Activated naive CD4-positive, alpha-beta T cell treated with anti-CD3 and anti-CD28 coated beads for 36 hours (primary cell): ENCODE results near the gene CXCR2. TPM values are rescaled to one million over a fixed set of nuclear protein-coding genes. Genes with fewer than 3 reads are reported as not detected.

Experiments used
- CTCF ChIA-PET: fragments of 350-600 bp; sonication (Branson Sonifier 250); formaldehyde crosslinking; loops from one replicate; lab custom pipeline; 2021; ENCODE audit warnings: antibody characterized with exemption; lab: Charles Lee
- DNase-seq: peaks from one replicate; pipeline ENCODE4 v3.0.0-alpha.2; 2020
- H3K27ac Mint-ChIP-seq: one replicate; pipeline ENCODE4 v1.8.0; 2021; ENCODE audit warnings: mild to moderate bottlenecking, mixed read lengths
- H3K27me3 Mint-ChIP-seq: one replicate; pipeline ENCODE4 v1.8.0; 2021; ENCODE audit warnings: low read depth, mixed read lengths
- H3K36me3 Mint-ChIP-seq: one replicate; pipeline ENCODE4 v1.8.0; 2021; ENCODE audit warnings: low read depth, mixed read lengths
- H3K4me1 Mint-ChIP-seq: one replicate; pipeline ENCODE4 v1.8.0; 2021; ENCODE audit warnings: low read depth, mixed read lengths
- H3K4me3 Mint-ChIP-seq: one replicate; pipeline ENCODE4 v1.8.0; 2021; ENCODE audit warnings: mild to moderate bottlenecking, moderate library complexity, mixed read lengths
- H3K9me3 Mint-ChIP-seq: one replicate; pipeline ENCODE4 v1.8.0; 2021; ENCODE audit warnings: mixed read lengths
- intact Hi-C: fragments of 100-400 bp; cut with micrococcal nuclease; formaldehyde crosslinking; loops from one replicate; pipeline ENCODE4 v1.15.1; 2023
- total RNA-seq, 2 experiments: library from RNA; stranded (reverse); gene quantifications; one replicate each; pipeline ENCODE4 v1.2.3, GENCODE V29; 2021

CXCR2 gene
- under 1 TPM; 0.17 to 0.21 TPM for total RNA-seq

DNA sequence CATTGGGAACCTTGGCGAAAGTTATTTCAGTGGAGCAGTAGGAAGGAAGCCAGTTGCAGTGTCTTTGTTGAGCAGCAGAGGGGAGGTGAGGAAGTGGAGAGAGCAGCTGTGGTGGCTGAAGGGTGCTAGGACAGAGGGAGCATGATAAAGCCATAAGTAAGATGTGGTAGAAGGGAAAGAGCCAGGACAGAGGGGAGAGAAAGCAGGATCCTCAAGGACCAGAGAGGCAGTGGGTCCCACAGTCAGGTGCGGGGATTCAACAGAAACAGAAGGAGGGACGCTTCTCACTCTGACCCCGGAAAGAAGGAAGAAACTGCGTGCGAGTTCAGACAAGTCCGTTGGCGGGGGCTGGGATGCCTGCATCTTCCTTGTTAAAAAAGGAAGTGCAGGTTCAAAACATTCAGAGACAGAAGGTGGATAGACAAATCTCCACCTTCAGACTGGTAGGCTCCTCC is at the start of gene CXCR2:
CXCR2 (plus strand) TSS at position 403 of the 455 bp plus-strand sequence. CDS start 8,774 bp downstream, outside the sequence.
- Mint-ChIP-seq H3K4me1 (peaks cover 8% of the 10 kb centered on the region), H3K27me3 (peaks cover 6% of the 10 kb centered on the region), H3K4me3 (no peak within 1 kb of the TSS), H3K27ac (no peak within 1 kb of the TSS), H3K9me3 (peaks cover 12% of the 10 kb centered on the region), H3K36me3 (no peaks in the 10 kb centered on the region)
- DNase-seq, result no peak
- intact Hi-C loops, result no loop called here
- CTCF ChIA-PET, result interaction anchor here (0.6 kb wide), 1 partner anchor 147 kb away, joined by 3 read pairs; no protein-coding TSS in a partner anchor

DNA sequence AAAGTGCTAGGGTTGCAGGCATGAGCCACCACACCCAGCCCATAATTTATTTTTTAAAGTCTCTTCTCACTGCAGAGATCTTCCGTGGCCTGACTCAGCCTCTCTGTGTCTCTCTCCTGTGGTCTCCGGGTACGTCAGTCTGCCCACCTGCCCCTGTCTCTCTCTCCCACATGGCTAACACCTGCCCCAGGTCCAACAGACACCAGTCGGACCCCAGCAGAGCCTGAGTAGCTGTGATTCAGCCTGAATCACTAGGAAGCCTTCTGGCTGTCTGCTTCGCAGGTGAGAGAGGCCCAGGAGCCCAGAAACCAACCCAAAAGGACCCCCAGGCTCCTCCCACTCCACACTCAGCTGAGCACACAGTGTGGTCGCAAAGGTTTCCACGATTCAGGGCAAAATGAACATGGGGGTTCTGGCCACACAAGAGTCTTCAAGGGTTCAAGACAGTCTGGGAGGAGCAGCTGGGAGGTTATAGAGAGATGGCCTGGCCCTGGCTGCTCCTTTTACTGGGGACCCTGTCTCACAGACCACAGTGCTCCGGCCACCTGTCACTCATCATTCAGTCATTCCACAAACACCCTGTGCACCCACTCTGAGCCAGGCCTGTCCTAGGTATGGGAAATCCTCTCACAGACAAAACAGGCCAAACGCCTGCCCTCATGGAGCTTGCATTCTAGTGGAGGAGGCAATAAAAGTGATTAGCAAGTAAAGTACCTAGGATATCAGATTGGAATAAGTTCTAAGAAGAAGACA is 48.2 kb upstream of the CXCR2 start:
- CTCF ChIA-PET, result interaction anchor here (1.3 to 1.4 kb wide), 2 partner anchors 9 to 289 kb away, joined by 3 to 4 read pairs; partner anchors contain the start of gene RUFY4
- no peaks in the 10 kb centered on the region for H3K27me3 Mint-ChIP-seq
- H3K9me3 Mint-ChIP-seq, result no peaks in the 10 kb centered on the region

DNA sequence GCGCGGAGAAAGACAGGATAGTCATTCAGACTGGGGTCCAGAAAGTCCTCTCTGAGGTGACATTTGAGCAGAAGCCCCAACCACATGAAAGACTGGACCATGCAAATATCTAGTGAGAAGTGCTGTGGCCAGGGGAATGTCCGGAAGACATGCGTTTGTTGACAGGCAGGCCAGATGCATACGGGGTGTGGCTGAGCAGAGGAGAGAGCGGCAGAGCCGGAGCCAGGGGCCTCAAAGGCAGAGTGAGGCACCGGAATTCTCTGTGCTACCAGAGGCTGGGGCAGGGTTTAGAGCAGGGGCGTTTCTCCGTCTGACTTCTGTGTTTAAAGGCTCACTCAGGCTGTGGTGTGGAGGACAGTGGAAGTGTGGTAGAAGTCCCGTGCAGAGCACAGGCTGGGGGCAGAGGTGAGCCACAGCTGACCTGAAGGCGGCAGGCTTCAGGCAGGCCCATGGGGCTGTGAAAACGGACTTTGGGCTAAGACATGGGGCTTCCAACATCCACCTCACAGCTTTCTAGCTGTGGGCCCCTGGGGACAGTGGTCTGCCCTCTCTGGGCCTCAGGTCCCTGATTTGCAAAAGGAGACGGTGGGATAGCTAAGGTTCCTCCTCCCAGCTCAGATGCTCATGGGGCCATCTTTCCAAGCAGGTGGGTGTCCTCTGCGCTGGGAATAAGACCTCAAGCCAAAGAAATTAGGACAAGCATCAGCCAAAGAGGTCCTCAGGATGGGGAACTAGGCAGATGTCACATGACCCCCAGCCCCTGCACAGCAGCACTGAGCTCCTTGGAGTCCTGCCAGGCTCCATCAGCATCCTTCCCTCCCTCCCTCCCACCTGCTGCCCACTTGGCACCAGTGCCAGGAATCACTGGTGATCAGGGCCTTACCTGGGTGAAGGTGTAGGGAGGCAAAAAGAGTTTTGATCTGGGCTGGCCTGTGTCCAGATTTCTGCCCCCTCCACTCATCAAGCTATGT is 45.6 kb upstream of the CXCR2 start:
- no peak for DNase-seq
- Mint-ChIP-seq H3K4me3 (no peak overlapping the region), H3K27me3 (no peaks in the 10 kb centered on the region), H3K9me3 (no peaks in the 10 kb centered on the region), H3K4me1 (no peaks in the 10 kb centered on the region), H3K36me3 (no peaks in the 10 kb centered on the region), H3K27ac (no peak overlapping the region)
- CTCF ChIA-PET, result interaction anchor here (0.6 to 1.7 kb wide), 2 partner anchors 11 to 39 kb away, joined by 3 to 7 read pairs; partner anchors contain the start of gene RUFY4
- intact Hi-C loops, result no loop called here

More for the DNA sequence above, 48.2 kb upstream of the CXCR2 start:
- DNase-seq, result no peak
- Mint-ChIP-seq H3K27ac (no peak overlapping the region), H3K4me1 (no peaks in the 10 kb centered on the region), H3K4me3 (no peak overlapping the region), H3K36me3 (no peaks in the 10 kb centered on the region)
- intact Hi-C loops, result no loop called here

DNA sequence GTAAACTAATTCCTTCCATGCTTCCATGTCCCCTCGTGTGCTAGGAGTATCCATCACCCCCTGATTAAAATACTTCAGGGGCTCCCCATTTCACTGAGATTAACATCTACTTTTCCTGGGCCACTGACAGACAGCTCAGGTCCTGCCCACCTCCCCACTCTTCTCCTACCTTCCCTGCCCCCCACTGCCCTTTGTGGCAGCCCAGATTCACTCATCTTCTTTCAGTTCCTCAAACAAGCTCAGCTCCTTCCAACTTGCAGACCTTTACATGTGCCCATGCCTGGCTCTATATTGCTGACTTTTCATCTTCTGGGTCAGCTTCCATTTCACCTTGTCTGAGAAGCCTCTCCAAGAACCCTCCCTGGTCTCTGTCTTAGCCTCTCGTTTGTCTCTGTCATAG is 44.8 kb upstream of the CXCR2 start:
- CTCF ChIA-PET, result interaction anchor here (0.6 kb wide), 1 partner anchor 39 kb away, joined by 3 read pairs; no protein-coding TSS in a partner anchor
- intact Hi-C loops, result no loop called here
- H3K9me3 Mint-ChIP-seq, result peaks cover 3% of the 10 kb centered on the region
- H3K4me3 Mint-ChIP-seq, result no peak overlapping the region
- no peaks in the 10 kb centered on the region for H3K4me1 Mint-ChIP-seq
- no peaks in the 10 kb centered on the region for H3K27me3 Mint-ChIP-seq
- no peak for DNase-seq
- H3K36me3 Mint-ChIP-seq, result no peaks in the 10 kb centered on the region
- no peak overlapping the region for H3K27ac Mint-ChIP-seq

DNA sequence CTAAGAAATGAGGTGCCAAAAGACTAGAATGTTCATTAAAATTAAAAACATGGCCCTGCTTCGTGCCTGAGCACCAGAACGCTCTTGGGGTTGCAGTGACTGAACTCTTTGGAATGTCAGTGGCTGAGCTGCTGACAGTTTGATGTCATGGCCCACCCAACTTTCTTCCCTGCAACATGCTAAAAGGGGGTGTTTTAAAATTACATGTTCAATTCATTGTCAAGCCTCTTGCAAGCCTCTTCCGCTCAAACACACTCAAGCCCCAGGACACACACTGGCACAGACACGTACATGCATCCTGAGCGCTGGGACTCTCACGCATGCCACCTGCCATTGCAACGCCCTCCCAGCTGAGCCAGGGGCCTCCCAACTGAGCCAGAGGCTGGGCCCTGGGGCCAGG is 44.1 kb upstream of the CXCR2 start:
- Mint-ChIP-seq H3K27me3 (no peaks in the 10 kb centered on the region), H3K4me3 (no peak overlapping the region), H3K27ac (no peak overlapping the region), H3K4me1 (no peaks in the 10 kb centered on the region), H3K36me3 (peaks cover 2% of the 10 kb centered on the region), H3K9me3 (peaks cover 10% of the 10 kb centered on the region)
- DNase-seq, result no peak
- CTCF ChIA-PET, result no interaction called here
- intact Hi-C loops, result no loop called here

DNA sequence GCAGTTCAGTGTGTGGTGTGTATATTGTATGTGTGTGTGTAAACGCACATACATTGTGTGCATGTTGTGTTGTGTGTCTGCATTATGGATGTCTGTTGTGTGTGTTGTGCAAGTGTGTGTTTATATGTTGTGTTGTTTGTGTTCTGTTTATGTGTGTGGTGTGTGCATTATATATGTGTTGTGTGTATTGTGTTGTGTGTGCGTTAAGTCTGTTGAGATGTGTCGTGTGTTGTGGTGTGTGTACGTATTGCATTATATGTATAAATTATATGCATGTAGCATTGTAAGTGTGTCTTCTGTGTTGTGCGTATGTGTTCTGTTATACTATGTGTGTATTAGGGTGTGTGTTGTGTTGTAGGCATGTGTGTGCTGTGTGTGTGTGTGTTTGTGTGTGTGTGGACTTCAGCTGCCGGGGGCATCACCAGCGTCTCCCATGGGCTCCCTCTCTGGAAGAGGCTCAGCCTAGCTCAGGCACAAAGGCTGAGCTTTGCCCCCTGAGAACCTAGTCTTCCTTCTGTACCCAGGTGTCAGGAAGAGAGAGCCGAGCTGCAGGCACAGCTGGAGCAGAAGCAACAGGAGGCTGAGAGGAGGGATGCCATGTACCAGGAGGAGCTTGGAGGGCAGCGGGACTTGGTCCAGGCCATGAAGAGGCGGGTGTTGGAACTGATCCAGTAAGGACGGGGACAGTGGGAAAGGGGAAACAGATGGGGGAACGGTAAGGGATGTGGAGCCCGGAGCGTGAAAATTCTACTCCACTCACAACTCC is 43.1 kb upstream of the CXCR2 start:
- Mint-ChIP-seq H3K9me3 (peaks cover 10% of the 10 kb centered on the region), H3K4me3 (no peak overlapping the region), H3K36me3 (peaks cover 2% of the 10 kb centered on the region), H3K4me1 (no peaks in the 10 kb centered on the region), H3K27ac (no peak overlapping the region), H3K27me3 (no peaks in the 10 kb centered on the region)
- intact Hi-C loops, result no loop called here
- DNase-seq, result no peak
- CTCF ChIA-PET, result interaction anchor here (0.7 to 0.9 kb wide), 2 partner anchors 14 to 71 kb away, joined by 3 to 4 read pairs; partner anchors contain the start of gene RUFY4

DNA sequence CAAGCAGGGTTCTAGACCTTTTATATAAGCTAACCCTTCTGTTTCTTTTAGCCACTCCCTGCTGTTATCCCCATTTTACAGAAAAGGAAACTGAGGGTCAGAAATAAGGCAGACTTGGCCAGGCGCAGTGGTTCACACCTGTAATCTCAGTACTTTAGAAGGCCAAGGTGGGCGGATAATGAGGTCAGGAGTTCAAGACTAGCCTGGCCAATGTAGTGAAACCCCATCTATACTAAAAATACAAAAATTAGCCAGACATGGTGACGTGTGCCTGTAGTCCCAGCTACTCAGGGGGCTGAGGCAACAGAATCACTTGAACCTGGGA is 42.5 kb upstream of the CXCR2 start:
- peaks cover 10% of the 10 kb centered on the region for H3K9me3 Mint-ChIP-seq
- no peaks in the 10 kb centered on the region for H3K27me3 Mint-ChIP-seq
- H3K4me1 Mint-ChIP-seq, result no peaks in the 10 kb centered on the region
- no peak overlapping the region for H3K27ac Mint-ChIP-seq
- no peak overlapping the region for H3K4me3 Mint-ChIP-seq
- CTCF ChIA-PET, result interaction anchor here (0.9 kb wide), 1 partner anchor 15 kb away, joined by 4 read pairs; the partner anchor contains the start of gene RUFY4
- peaks cover 2% of the 10 kb centered on the region for H3K36me3 Mint-ChIP-seq
- DNase-seq, result no peak
- intact Hi-C loops, result no loop called here

DNA sequence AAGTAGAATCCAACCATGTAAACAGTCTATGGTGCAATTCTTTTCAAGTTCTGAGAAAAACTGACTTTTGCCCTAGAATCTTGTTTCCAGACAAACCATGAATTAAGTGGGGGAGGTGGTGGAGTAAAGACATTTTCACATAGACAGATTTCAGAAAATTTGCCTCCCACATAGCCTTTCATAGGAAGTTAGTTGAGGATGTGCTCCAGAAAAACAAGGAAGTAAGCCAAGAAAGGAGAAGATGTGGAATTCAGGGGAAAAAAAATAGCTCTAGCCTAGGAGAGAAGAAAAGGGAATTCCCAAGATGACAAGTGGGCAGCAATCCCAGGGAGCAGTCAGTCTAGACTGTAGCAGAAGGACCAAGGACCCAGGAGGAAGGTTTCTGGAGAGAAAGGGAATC is 39.4 kb upstream of the CXCR2 start:
- intact Hi-C loops, result no loop called here
- H3K36me3 Mint-ChIP-seq, result peaks cover 2% of the 10 kb centered on the region

DNA sequence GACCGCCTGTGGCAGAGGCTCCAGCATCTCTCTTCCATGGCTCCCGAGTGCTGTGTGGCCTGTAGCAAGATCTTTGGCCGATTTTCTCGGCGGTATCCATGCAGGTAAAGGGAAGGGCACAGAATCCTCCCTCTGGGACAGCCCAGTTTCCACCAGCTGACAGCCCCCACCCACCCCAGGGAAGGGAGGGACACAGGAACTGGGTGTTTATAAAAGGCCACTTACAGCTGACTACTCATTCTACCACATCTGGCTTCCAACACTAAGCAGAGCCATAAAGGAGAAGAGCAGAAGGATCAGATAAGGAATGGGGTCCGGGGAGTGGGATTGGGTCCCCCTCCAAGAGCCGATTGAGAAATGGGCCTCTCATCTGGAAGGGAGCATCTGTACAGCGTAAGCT is 36.6 kb upstream of the CXCR2 start:
- H3K9me3 Mint-ChIP-seq, result peaks cover 10% of the 10 kb centered on the region
- no peak for DNase-seq
- no peaks in the 10 kb centered on the region for H3K4me1 Mint-ChIP-seq
- no peaks in the 10 kb centered on the region for H3K27me3 Mint-ChIP-seq
- H3K36me3 Mint-ChIP-seq, result peaks cover 2% of the 10 kb centered on the region
- intact Hi-C loops, result no loop called here
- H3K4me3 Mint-ChIP-seq, result no peak overlapping the region
- CTCF ChIA-PET, result no interaction called here
- H3K27ac Mint-ChIP-seq, result no peak overlapping the region

More for the DNA sequence above, 39.4 kb upstream of the CXCR2 start:
- no peak overlapping the region for H3K27ac Mint-ChIP-seq
- CTCF ChIA-PET, result no interaction called here
- no peak for DNase-seq
- H3K9me3 Mint-ChIP-seq, result peaks cover 10% of the 10 kb centered on the region
- H3K27me3 Mint-ChIP-seq, result no peaks in the 10 kb centered on the region
- H3K4me3 Mint-ChIP-seq, result no peak overlapping the region
- H3K4me1 Mint-ChIP-seq, result no peaks in the 10 kb centered on the region

DNA sequence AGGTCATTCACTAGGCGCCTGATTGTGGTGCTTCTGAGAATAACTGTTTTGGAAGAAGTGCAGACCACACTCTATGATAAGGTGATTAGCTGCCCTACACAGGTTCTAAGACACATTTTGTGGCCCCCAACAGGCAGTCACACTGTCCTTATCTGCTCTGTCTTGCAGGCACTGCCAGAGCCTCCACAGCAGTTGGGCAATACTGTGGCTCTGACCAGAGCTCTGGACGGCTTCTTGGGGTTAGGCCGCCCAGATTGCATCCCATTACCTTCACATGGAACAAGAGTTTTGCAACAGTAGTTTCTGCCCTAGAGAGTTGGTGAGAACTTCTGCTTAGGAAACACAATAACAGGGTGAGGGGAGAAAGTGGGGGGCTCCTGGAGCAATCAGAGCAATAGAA is 34.1 kb upstream of the CXCR2 start:
- H3K9me3 Mint-ChIP-seq, result no peaks in the 10 kb centered on the region

DNA sequence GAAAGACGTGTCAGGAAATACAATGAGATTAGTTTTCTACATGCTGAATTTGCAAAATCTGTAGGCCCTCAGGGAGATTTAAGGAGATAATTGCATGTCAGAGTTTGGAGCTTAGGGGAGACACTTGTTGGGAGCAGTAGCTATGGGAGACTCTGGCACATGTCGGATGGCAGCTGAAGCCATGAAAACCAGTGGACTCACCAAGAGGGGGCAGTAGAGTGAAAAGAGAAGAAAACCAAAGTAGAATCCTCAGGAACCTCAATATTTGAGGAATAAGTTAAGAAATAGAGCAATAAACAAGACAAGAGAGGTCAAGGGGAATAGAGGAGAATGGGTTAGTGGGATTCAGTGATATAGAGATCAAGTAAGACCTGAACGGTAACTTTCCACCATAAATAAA is 31.9 kb upstream of the CXCR2 start:
- no peaks in the 10 kb centered on the region for H3K27me3 Mint-ChIP-seq
- no peak for DNase-seq
- no peak overlapping the region for H3K4me3 Mint-ChIP-seq
- no peaks in the 10 kb centered on the region for H3K4me1 Mint-ChIP-seq
- no peaks in the 10 kb centered on the region for H3K9me3 Mint-ChIP-seq
- intact Hi-C loops, result no loop called here
- no peak overlapping the region for H3K27ac Mint-ChIP-seq
- CTCF ChIA-PET, result no interaction called here
- no peaks in the 10 kb centered on the region for H3K36me3 Mint-ChIP-seq

More for the DNA sequence above, 34.1 kb upstream of the CXCR2 start:
- Mint-ChIP-seq H3K4me1 (no peaks in the 10 kb centered on the region), H3K27me3 (no peaks in the 10 kb centered on the region), H3K4me3 (no peak overlapping the region), H3K36me3 (no peaks in the 10 kb centered on the region), H3K27ac (no peak overlapping the region)
- no peak for DNase-seq
- intact Hi-C loops, result no loop called here
- CTCF ChIA-PET, result no interaction called here

DNA sequence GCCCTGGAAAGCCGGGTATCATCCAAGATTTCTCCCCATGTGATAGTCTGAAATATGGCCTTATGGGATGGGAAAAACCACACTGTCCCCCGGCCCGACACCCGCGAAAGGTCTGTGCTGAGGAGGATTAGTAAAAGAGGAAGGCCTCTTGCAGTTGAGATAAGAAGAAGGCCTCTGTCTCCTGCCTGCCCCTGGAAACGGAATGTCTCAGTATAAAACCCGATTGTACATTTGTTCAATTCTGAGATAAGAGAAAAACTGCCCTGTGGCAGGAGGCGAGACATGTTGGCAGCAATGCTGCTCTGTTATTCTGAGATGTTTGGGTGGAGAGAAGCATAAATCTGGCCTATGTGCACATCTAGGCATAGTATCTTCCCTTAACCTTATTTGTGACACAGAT is 30.0 kb upstream of the CXCR2 start:
- Mint-ChIP-seq H3K36me3 (no peaks in the 10 kb centered on the region), H3K9me3 (no peaks in the 10 kb centered on the region), H3K4me3 (no peak overlapping the region), H3K27me3 (no peaks in the 10 kb centered on the region), H3K27ac (no peak overlapping the region), H3K4me1 (no peaks in the 10 kb centered on the region)
- intact Hi-C loops, result no loop called here
- CTCF ChIA-PET, result no interaction called here
- DNase-seq, result no peak
